ENCODE data around the gene ZNF175.
A peak's percentile ranks its signal among the peaks of the same experiment; 100 is the strongest.

The ZNF175 gene

GRCh38 chr19:51550848-51551672, 20.0 kb upstream of the ZNF175 start:
- no peak for DNase-seq (ENCODE audit: low read depth)

- DNase-seq (ENCODE audit: low read depth): no peak
These were observed 19.2 kb upstream of the ZNF175 start for GRCh38 chr19:51551673-51552432.

GRCh38 chr19:51552608-51552995, 18.5 kb upstream of the ZNF175 start:
- DNase-seq (ENCODE audit: low read depth): no peak

- DNase-seq (ENCODE audit: low read depth): no peak
These were observed 17.9 kb upstream of the ZNF175 start for GRCh38 chr19:51552996-51553725.

- no peak for DNase-seq (ENCODE audit: low read depth)
These were observed 11.8 kb upstream of the ZNF175 start for GRCh38 chr19:51559240-51559639.

GRCh38 chr19:51560339-51560738, 10.7 kb upstream of the ZNF175 start:
- no peak for DNase-seq (ENCODE audit: low read depth)

- DNase-seq (ENCODE audit: low read depth): no peak
These were observed 6.3 kb upstream of the ZNF175 start for GRCh38 chr19:51564791-51565190.

- no peak for DNase-seq (ENCODE audit: low read depth)
These were observed 5.5 kb upstream of the ZNF175 start for GRCh38 chr19:51565583-51565982.

- DNase-seq (ENCODE audit: low read depth): no peak
These were observed 4.5 kb upstream of the ZNF175 start for GRCh38 chr19:51566489-51567100.

- DNase-seq (ENCODE audit: low read depth): no peak
These were observed 3.5 kb upstream of the ZNF175 start for GRCh38 chr19:51567583-51567982.

- no peak for DNase-seq (ENCODE audit: low read depth)
These were observed 2.6 kb upstream of the ZNF175 start for GRCh38 chr19:51568456-51568855.

- DNase-seq (ENCODE audit: low read depth): no peak
These were observed 516 bp downstream of the ZNF175 start for GRCh38 chr19:51571599-51571998.

- DNase-seq (ENCODE audit: low read depth): no peak
These were observed 1.3 kb downstream of the ZNF175 start for GRCh38 chr19:51572410-51572809.

GRCh38 chr19:51572908-51573307, 1.8 kb downstream of the ZNF175 start:
- DNase-seq (ENCODE audit: low read depth): peak; percentile 47

- DNase-seq (ENCODE audit: low read depth): no peak
These were observed 2.2 kb downstream of the ZNF175 start for GRCh38 chr19:51573331-51573730.

GRCh38 chr19:51576850-51577249, 5.8 kb downstream of the ZNF175 start:
- DNase-seq (ENCODE audit: low read depth): no peak

- no peak for DNase-seq (ENCODE audit: low read depth)
These were observed 15.1 kb downstream of the ZNF175 start for GRCh38 chr19:51586103-51586728.

- DNase-seq (ENCODE audit: low read depth): no peak
These were observed 15.7 kb downstream of the ZNF175 start for GRCh38 chr19:51586799-51587198.

- no peak for DNase-seq (ENCODE audit: low read depth)
These were observed 16.4 kb downstream of the ZNF175 start for GRCh38 chr19:51587264-51588191.

- no peak for DNase-seq (ENCODE audit: low read depth)
These were observed 18.4 kb downstream of the ZNF175 start for GRCh38 chr19:51589511-51589910.

GRCh38 chr19:51590441-51590840, 19.4 kb downstream of the ZNF175 start:
- DNase-seq (ENCODE audit: low read depth): no peak

Data from HS-27A (cell line).